ENCODE measurements around the gene BCAP31. TPM values are rescaled to one million over a fixed set of nuclear protein-coding genes. Genes with fewer than 3 reads are reported as not detected.
A peak's percentile ranks its signal among the peaks of the same experiment; 100 is the strongest.

Gene BCAP31
- total RNA-seq, 2 donors from 2014 or later, result 64.6 TPM

DNA sequence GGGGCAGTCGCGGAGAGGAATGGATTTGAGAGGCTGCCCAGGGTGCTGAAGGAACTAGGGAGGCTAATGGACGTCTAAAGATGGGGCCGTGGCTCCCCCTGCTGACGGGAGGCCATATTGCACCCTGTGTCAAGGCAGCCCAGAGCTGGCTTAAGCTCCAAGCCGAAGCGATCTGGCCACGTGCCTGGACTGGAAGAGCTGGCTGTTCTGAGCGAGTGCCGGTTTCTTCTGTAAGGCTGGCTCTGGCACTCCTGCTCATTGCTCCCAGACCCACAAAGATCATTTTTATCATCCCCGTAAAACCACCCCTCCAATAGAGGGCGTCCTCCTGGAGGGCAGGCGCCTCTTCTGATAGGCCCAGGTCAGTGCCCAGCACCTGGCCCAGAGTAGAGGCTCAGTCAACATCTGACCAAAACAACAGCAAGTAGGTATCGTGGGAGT lies 56.2 kb downstream of the BCAP31 start:
- TF ChIP-seq POLR2A (IDR thresholded peaks at IDR 0.05), result no peak
- TF ChIP-seq, protein P1, sequence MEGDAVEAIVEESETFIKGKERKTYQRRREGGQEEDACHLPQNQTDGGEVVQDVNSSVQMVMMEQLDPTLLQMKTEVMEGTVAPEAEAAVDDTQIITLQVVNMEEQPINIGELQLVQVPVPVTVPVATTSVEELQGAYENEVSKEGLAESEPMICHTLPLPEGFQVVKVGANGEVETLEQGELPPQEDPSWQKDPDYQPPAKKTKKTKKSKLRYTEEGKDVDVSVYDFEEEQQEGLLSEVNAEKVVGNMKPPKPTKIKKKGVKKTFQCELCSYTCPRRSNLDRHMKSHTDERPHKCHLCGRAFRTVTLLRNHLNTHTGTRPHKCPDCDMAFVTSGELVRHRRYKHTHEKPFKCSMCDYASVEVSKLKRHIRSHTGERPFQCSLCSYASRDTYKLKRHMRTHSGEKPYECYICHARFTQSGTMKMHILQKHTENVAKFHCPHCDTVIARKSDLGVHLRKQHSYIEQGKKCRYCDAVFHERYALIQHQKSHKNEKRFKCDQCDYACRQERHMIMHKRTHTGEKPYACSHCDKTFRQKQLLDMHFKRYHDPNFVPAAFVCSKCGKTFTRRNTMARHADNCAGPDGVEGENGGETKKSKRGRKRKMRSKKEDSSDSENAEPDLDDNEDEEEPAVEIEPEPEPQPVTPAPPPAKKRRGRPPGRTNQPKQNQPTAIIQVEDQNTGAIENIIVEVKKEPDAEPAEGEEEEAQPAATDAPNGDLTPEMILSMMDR (IDR thresholded peaks at IDR 0.05), result peak; percentile 30 to 83 (median 71)
- H3K27me3 ChIP-seq, result no peaks in the 10 kb centered on the region
- H3K4me3 ChIP-seq, result no peak overlapping the region
- DNase-seq (peak; percentile 87 to 92 (median 88)), ATAC-seq (peak; percentile 94)
- intact Hi-C loops (cut with DNase I), result no loop called here
- no peak overlapping the region for H3K27ac ChIP-seq
- no peaks in the 10 kb centered on the region for H3K36me3 ChIP-seq (replicated peaks in 1 of 2; ENCODE audit: insufficient read depth in 1 of 2, low read depth in 2 of 2)
- no peaks in the 10 kb centered on the region for H3K9me3 ChIP-seq
- WGBS, 2 donors, result 15% methylated on average over 13 of the region's 14 CpGs; no CpG with 5 or more reads in 1 of the 2 donors
- no peaks in the 10 kb centered on the region for H3K4me1 ChIP-seq

DNA sequence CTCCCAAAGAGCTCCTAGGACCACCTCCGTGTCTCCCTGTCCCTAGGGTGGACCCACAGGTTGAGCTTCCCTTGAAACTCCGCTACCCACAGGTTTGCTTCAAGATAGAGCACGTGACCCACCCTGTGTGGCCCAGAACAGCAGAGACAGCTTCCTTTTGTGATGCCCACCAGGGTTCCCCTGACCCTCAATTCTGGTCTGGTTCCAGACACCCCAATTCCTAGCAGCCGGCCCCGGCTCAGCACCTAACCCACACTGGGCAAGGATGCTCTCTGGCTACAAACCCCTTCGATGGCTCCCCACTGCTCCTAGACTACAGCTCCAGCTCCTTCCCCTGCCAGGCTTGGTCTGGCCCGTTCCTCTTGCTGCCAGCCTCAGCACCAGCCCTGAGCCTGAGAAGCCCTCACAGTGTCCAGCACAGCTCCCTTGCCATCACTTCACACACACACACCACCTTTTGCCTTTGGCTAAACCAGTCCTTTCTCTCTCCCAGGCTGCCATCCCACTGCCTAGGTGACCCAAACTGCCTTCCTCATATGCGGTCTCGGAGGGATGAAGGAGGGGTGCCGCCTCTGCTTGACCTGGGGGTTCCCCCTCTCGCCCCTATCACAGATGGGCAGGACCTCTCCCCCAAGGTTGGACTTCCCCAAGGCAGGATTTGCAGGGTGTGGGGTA lies 56.8 kb downstream of the BCAP31 start:
- no peaks in the 10 kb centered on the region for H3K4me1 ChIP-seq
- H3K9me3 ChIP-seq, result no peaks in the 10 kb centered on the region
- WGBS, 2 donors, result 62 to 66% methylated on average over 2 to 10 of the region's 11 CpGs
- H3K36me3 ChIP-seq (replicated peaks in 1 of 2; ENCODE audit: insufficient read depth in 1 of 2, low read depth in 2 of 2), result no peaks in the 10 kb centered on the region
- DNase-seq (no peak), ATAC-seq (peak; percentile 40)
- intact Hi-C loops (cut with DNase I), result no loop called here
- H3K27ac ChIP-seq, result no peak overlapping the region
- no peak overlapping the region for H3K4me3 ChIP-seq
- TF ChIP-seq, protein P1 (IDR thresholded peaks at IDR 0.05), result no peak
- no peak for TF ChIP-seq POLR2A (IDR thresholded peaks at IDR 0.05)
- no peaks in the 10 kb centered on the region for H3K27me3 ChIP-seq

DNA sequence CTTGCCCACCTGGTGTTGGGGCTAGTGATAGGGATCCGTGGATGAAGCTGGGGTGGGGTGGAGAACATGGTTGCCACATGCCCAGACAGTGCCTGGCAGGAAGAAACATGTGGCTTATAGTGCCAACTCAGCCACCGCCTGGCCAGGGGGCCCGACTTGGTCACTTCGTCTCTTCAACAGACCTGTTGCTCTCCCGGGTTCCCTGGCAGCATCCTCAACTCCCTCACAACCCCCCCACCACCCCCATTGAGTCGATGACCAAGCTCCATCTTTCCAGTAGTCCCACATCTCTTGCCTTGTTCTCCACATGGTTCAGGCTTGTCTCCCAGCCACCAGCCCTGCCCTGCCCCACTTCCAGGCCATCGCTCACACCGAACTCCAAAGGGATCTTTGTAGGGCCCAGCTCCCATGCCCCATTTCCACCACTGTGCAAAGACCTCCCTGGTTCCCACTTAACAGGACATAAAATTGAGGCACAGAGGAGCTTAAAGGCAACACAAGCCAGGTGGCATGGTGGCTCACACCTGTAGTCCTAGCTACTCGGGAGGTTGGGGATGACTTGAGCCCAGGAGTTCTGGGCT lies 58.4 kb downstream of the BCAP31 start:
- DNase-seq (no peak), ATAC-seq (no peak)
- no peak overlapping the region for H3K27ac ChIP-seq
- H3K4me1 ChIP-seq, result no peaks in the 10 kb centered on the region
- intact Hi-C loops (cut with DNase I), result no loop called here
- no peak for TF ChIP-seq POLR2A (IDR thresholded peaks at IDR 0.05)
- TF ChIP-seq, protein P1 (IDR thresholded peaks at IDR 0.05), result no peak
- H3K27me3 ChIP-seq, result no peaks in the 10 kb centered on the region
- 66 to 77% methylated on average over 4 of the region's 9 CpGs for WGBS, 2 donors
- no peaks in the 10 kb centered on the region for H3K36me3 ChIP-seq (replicated peaks in 1 of 2; ENCODE audit: insufficient read depth in 1 of 2, low read depth in 2 of 2)
- H3K9me3 ChIP-seq, result no peaks in the 10 kb centered on the region
- H3K4me3 ChIP-seq, result no peak overlapping the region

DNA sequence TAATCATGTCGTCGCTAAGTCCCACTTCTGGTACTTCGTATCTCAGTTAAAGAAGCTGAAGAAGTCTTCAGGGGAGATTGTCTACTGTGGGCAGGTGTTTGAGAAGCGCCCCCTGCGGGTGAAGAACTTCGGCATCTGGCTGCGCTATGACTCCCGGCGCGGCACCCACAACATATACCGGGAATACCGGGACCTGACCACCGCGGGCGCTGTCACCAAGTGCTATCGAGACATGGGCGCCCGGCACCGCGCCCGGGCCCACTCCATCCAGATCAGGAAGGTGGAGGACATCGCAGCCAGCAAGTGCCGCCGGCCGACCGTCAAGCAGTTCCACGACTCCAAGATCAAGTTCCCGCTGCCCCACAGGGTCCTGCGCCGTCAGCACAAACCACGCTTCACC lies 61.9 kb downstream of the BCAP31 start:
- Histone ChIP-seq H3K36me3 (replicated peaks in 1 of 2; ENCODE audit: insufficient read depth in 1 of 2, low read depth in 2 of 2) (no peaks in the 10 kb centered on the region), H3K4me1 (no peaks in the 10 kb centered on the region), H3K27ac (no peak overlapping the region), H3K9me3 (no peaks in the 10 kb centered on the region), H3K4me3 (no peak overlapping the region), H3K27me3 (no peaks in the 10 kb centered on the region)
- intact Hi-C loops (cut with DNase I), result no loop called here
- DNase-seq (peak; percentile 58 to 77 (median 62)), ATAC-seq (no peak)
- 5 to 21% methylated on average over 4 to 6 of the region's 31 CpGs for WGBS, 2 donors
- TF ChIP-seq, protein P1 (IDR thresholded peaks at IDR 0.05), result peak in 6 of 7 experiments; percentile 17 to 49 (median 35)
- no peak for TF ChIP-seq POLR2A (IDR thresholded peaks at IDR 0.05)
